Measurements from ENCODE around the gene SMPD3. TPM values are rescaled to one million over a fixed set of nuclear protein-coding genes. Genes with fewer than 3 reads are reported as not detected.
A peak's percentile ranks its signal among the peaks of the same experiment; 100 is the strongest.

SMPD3 gene
- total RNA-seq, 4 donors from 2014 or later, result 0.33 to 2.4 (median 1.3) TPM

- Histone ChIP-seq H3K36me3 (no peaks in the 10 kb centered on the region), H3K27ac (peak overlapping the region in 2 of 3 donors; percentile 30), H3K4me1 (peaks cover 18 to 23% of the 10 kb centered on the region in 2 donors), H3K9me3 (no peaks in the 10 kb centered on the region), H3K27me3 (no peaks in the 10 kb centered on the region), H3K4me3 (replicated peaks in 1 of 3) (no peak overlapping the region)
- no peak for TF ChIP-seq POLR2A (IDR thresholded peaks at IDR 0.05)
- no peak for TF ChIP-seq CTCF (IDR thresholded peaks at IDR 0.05)
- WGBS, 2 donors, result 45 to 50% methylated on average over 16 to 17 of the region's 17 CpGs
- intact Hi-C loops (cut with DNase I), result no loop called here
- DNase-seq, result peak; percentile 68 to 74
Measured at GRCh38 chr16:68406458-68407152, 41.7 kb downstream of the SMPD3 start.

- peak; percentile 88 to 90 for DNase-seq
- no peak overlapping the region for H3K4me3 ChIP-seq (replicated peaks in 1 of 3)
- 47 to 59% methylated on average over 8 of the region's 8 CpGs for WGBS, 2 donors
- no peak for TF ChIP-seq POLR2A (IDR thresholded peaks at IDR 0.05)
- TF ChIP-seq CTCF (IDR thresholded peaks at IDR 0.05), result no peak
- intact Hi-C loops (cut with DNase I), result no loop called here
- no peaks in the 10 kb centered on the region for H3K27me3 ChIP-seq
- no peaks in the 10 kb centered on the region for H3K9me3 ChIP-seq
- peaks cover 18 to 23% of the 10 kb centered on the region in 2 donors for H3K4me1 ChIP-seq
- H3K36me3 ChIP-seq, result no peaks in the 10 kb centered on the region
- H3K27ac ChIP-seq, result peak overlapping the region in 2 of 3 donors; percentile 21 to 50
Measured at GRCh38 chr16:68404736-68405345, 43.5 kb downstream of the SMPD3 start.

GRCh38 chr16:68403704-68404103 lies 44.6 kb downstream of the SMPD3 start:
- TF ChIP-seq POLR2A (IDR thresholded peaks at IDR 0.05) (no peak), CTCF (IDR thresholded peaks at IDR 0.05) (no peak)
- no peaks in the 10 kb centered on the region for H3K9me3 ChIP-seq
- no peak overlapping the region for H3K4me3 ChIP-seq (replicated peaks in 1 of 3)
- peak in 1 of 2 donors; percentile 22 for DNase-seq
- WGBS, 2 donors, result 73 to 89% methylated on average over 3 of the region's 3 CpGs
- no peaks in the 10 kb centered on the region for H3K36me3 ChIP-seq
- H3K27me3 ChIP-seq, result no peaks in the 10 kb centered on the region
- intact Hi-C loops (cut with DNase I), result no loop called here
- H3K27ac ChIP-seq, result no peak overlapping the region
- peaks cover 18 to 23% of the 10 kb centered on the region in 2 donors for H3K4me1 ChIP-seq

- DNase-seq, result no peak
- Histone ChIP-seq H3K27me3 (no peaks in the 10 kb centered on the region), H3K9me3 (no peaks in the 10 kb centered on the region), H3K36me3 (no peaks in the 10 kb centered on the region), H3K4me3 (replicated peaks in 1 of 3) (no peak overlapping the region), H3K4me1 (peaks cover 18 to 23% of the 10 kb centered on the region in 2 donors), H3K27ac (no peak overlapping the region)
- no peak for TF ChIP-seq CTCF (IDR thresholded peaks at IDR 0.05)
- no peak for TF ChIP-seq POLR2A (IDR thresholded peaks at IDR 0.05)
- WGBS, 2 donors, result 78 to 81% methylated on average over 1 of the region's 1 CpG
- intact Hi-C loops (cut with DNase I), result no loop called here
Measured at GRCh38 chr16:68403177-68403576, 45.1 kb downstream of the SMPD3 start.

GRCh38 chr16:68402748-68403040 lies 45.6 kb downstream of the SMPD3 start:
- intact Hi-C loops (cut with DNase I), result no loop called here
- Histone ChIP-seq H3K9me3 (no peaks in the 10 kb centered on the region), H3K27me3 (no peaks in the 10 kb centered on the region), H3K27ac (no peak overlapping the region), H3K36me3 (no peaks in the 10 kb centered on the region), H3K4me3 (replicated peaks in 1 of 3) (no peak overlapping the region), H3K4me1 (peaks cover 18 to 23% of the 10 kb centered on the region in 2 donors)
- TF ChIP-seq POLR2A (IDR thresholded peaks at IDR 0.05) (no peak), CTCF (IDR thresholded peaks at IDR 0.05) (no peak)
- no peak for DNase-seq
- 78 to 88% methylated on average over 3 of the region's 3 CpGs for WGBS, 2 donors
